ENCODE data around the gene TP53I11.

DNA sequence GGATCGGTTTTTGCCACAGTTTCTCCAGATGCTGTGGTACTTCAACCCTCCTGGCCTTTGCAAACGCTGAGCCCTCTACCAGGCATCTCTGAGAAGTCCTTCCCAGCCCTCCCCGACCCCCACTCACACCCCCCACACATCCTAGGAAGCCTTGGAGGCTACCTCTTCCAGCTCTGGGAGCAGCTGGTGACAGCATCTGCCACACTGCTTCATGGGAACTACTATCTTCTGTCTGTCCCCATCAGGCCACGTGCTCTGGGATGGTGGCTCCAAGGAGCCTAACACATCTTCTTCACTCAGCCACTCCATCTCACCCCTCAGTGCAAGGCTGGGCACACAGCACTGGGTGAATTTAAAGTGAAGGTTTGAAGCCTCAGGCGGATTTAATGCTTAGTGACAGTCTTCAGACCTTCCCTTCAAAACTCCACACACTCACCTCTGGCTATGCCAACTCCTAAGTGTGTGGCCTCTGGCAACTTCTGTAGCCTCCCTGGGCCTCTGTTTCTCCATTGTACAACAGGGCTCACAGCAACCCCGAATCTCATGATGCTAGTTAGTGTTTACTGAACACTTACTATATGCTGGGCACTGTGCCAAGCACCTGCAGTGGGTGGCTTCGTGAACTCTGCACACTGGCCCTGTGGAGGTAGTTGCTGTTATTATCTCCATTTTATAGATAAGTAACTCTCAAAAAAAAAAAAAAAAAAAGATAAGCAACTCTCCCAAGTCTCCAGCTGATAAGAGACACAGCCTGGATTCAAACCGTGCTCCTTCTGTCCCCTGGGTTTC, 7.3 kb upstream of the TP53I11 start:
- TF ChIP-seq, protein P1, sequence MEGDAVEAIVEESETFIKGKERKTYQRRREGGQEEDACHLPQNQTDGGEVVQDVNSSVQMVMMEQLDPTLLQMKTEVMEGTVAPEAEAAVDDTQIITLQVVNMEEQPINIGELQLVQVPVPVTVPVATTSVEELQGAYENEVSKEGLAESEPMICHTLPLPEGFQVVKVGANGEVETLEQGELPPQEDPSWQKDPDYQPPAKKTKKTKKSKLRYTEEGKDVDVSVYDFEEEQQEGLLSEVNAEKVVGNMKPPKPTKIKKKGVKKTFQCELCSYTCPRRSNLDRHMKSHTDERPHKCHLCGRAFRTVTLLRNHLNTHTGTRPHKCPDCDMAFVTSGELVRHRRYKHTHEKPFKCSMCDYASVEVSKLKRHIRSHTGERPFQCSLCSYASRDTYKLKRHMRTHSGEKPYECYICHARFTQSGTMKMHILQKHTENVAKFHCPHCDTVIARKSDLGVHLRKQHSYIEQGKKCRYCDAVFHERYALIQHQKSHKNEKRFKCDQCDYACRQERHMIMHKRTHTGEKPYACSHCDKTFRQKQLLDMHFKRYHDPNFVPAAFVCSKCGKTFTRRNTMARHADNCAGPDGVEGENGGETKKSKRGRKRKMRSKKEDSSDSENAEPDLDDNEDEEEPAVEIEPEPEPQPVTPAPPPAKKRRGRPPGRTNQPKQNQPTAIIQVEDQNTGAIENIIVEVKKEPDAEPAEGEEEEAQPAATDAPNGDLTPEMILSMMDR (IDR thresholded peaks at IDR 0.05; ENCODE audit: low read depth, low read length), result no peak
- TF ChIP-seq POLR2A (IDR thresholded peaks at IDR 0.05; ENCODE audit: extremely low read depth, insufficient read length), result no peak
- TF ChIP-seq, protein P2, sequence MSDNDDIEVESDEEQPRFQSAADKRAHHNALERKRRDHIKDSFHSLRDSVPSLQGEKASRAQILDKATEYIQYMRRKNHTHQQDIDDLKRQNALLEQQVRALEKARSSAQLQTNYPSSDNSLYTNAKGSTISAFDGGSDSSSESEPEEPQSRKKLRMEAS (IDR thresholded peaks at IDR 0.05; ENCODE audit: low read depth, low read length), result no peak
- no peak for TF ChIP-seq MYC (IDR thresholded peaks at IDR 0.05; ENCODE audit: low read depth, low read length)

All from NB4 (cell line).